ENCODE measurements around the gene ITGB2.

DNA sequence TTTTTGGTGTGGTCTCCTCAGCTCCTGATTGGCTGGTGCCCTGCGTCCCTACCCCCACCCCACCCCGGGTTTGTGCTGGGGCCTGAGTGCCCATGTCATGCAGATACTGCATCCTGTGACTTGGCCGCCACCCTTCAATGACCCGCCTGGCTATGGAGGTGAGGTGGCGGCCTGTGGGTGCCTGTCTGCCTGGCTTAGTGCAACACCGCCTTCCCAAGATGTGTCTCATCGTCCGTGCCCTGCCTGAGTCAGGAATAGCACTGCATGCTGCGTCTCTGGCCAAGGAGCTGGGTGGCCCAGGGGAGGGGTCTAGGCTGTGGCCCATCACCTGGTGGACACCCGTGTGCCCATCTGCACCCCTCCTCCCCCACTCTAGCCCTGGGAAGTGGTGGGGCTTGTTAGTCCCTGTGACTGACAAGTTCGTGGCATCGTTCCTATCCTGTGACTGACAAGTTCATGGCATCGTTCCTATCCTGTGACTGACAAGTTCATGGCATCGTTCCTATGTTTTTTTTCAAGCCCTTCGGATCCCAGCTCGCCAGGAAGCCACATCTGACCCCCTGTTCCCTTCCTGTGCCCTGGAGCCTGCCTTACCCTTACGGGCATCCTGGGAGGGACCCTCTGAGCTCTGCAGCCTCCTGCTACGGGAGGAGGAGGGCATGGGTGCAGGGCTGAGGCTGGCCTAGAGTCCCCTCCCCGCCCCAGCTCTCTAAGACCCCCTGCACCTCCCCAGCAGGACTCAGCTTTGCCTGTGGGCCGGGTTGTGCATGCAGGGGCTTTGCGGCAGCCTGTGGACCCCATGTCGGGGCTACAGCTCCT is 26.6 kb upstream of the ITGB2 start:
- TF ChIP-seq, protein P1, sequence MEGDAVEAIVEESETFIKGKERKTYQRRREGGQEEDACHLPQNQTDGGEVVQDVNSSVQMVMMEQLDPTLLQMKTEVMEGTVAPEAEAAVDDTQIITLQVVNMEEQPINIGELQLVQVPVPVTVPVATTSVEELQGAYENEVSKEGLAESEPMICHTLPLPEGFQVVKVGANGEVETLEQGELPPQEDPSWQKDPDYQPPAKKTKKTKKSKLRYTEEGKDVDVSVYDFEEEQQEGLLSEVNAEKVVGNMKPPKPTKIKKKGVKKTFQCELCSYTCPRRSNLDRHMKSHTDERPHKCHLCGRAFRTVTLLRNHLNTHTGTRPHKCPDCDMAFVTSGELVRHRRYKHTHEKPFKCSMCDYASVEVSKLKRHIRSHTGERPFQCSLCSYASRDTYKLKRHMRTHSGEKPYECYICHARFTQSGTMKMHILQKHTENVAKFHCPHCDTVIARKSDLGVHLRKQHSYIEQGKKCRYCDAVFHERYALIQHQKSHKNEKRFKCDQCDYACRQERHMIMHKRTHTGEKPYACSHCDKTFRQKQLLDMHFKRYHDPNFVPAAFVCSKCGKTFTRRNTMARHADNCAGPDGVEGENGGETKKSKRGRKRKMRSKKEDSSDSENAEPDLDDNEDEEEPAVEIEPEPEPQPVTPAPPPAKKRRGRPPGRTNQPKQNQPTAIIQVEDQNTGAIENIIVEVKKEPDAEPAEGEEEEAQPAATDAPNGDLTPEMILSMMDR (IDR thresholded peaks at IDR 0.05; ENCODE audit: low read depth, low read length) = no peak
- TF ChIP-seq, protein P2, sequence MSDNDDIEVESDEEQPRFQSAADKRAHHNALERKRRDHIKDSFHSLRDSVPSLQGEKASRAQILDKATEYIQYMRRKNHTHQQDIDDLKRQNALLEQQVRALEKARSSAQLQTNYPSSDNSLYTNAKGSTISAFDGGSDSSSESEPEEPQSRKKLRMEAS (IDR thresholded peaks at IDR 0.05; ENCODE audit: low read depth, low read length) = no peak
- TF ChIP-seq POLR2A (IDR thresholded peaks at IDR 0.05; ENCODE audit: extremely low read depth, insufficient read length) = no peak

All from NB4 (cell line).